Measurements from ENCODE around the gene RNF115.

- TF ChIP-seq, protein P1, sequence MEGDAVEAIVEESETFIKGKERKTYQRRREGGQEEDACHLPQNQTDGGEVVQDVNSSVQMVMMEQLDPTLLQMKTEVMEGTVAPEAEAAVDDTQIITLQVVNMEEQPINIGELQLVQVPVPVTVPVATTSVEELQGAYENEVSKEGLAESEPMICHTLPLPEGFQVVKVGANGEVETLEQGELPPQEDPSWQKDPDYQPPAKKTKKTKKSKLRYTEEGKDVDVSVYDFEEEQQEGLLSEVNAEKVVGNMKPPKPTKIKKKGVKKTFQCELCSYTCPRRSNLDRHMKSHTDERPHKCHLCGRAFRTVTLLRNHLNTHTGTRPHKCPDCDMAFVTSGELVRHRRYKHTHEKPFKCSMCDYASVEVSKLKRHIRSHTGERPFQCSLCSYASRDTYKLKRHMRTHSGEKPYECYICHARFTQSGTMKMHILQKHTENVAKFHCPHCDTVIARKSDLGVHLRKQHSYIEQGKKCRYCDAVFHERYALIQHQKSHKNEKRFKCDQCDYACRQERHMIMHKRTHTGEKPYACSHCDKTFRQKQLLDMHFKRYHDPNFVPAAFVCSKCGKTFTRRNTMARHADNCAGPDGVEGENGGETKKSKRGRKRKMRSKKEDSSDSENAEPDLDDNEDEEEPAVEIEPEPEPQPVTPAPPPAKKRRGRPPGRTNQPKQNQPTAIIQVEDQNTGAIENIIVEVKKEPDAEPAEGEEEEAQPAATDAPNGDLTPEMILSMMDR (IDR thresholded peaks at IDR 0.05) = no peak
- TF ChIP-seq POLR2A (IDR thresholded peaks at IDR 0.05) = no peak
Observed at GRCh38 chr1:145857170-145857569, 33.3 kb upstream of the RNF115 start.
